NOMO-1 (cell line): ENCODE data around the gene GRK1.

Experiments
- DNase-seq, 2 experiments: peaks; one replicate each; lab custom pipeline; 2025; ENCODE audit not compliant: unreplicated experiment in 2 of 2; lab: John Stamatoyannopoulos, UW

The GRK1 gene

DNA sequence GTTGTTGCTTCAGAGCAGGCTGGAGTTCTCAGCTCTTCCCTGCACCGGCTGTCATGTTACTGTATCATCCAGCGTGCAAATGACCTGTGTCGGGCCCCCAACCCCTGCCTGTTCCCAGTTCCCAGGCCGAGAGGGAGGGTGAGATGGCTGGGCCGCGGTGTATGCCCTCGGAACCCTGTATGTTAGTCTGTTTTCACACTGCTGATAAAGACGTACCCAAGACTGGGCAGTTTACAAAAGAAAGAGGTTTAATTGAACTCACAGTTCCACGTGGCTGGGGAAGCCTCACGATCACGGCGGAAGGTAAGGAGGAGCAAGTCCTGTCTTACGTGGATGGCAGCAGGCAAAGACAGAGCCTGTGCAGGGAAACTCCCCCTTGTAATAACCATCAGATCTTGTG, 102.9 kb downstream of the GRK1 start:
- no peak for DNase-seq

- no peak for DNase-seq
These were observed 103.4 kb downstream of the GRK1 start for GRCh38 chr13:113770441-113770840.

- no peak for DNase-seq
These were observed 103.9 kb downstream of the GRK1 start for GRCh38 chr13:113770937-113771336.

DNA sequence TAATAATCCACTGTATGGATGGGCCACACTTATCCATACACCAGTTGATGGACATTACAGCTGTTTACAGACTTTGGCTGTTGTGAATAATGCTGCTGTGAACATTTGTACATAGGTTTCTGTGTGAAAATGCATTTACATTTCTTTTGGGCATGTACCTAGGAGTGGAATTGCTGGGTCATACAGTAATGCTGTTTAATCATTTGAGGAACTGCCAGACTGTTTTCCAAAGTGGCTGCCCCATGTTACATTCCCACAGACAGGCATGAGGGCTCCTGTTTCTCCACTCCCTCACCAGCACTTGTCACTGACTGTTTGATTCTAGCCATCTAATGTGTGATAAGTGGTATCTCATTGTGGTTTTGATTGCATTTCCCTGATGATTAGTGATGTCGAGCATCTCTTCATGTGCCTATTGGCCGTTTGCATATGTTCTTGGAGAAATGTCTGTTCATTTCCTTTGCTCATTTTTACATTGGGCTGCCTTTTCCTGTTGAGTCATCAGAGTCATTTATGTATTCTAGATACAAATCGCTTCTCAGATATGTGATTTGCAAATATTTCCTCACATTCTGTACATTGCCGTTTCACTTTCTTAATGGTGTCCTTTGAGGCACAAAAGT, 104.8 kb downstream of the GRK1 start:
- peak in 1 of 2 experiments; percentile 53 for DNase-seq

GRCh38 chr13:113774177-113775107, 107.4 kb downstream of the GRK1 start:
- DNase-seq: peak in 1 of 2 experiments; percentile 5

- DNase-seq: no peak
These were observed 108.6 kb downstream of the GRK1 start for GRCh38 chr13:113775451-113776145.

DNA sequence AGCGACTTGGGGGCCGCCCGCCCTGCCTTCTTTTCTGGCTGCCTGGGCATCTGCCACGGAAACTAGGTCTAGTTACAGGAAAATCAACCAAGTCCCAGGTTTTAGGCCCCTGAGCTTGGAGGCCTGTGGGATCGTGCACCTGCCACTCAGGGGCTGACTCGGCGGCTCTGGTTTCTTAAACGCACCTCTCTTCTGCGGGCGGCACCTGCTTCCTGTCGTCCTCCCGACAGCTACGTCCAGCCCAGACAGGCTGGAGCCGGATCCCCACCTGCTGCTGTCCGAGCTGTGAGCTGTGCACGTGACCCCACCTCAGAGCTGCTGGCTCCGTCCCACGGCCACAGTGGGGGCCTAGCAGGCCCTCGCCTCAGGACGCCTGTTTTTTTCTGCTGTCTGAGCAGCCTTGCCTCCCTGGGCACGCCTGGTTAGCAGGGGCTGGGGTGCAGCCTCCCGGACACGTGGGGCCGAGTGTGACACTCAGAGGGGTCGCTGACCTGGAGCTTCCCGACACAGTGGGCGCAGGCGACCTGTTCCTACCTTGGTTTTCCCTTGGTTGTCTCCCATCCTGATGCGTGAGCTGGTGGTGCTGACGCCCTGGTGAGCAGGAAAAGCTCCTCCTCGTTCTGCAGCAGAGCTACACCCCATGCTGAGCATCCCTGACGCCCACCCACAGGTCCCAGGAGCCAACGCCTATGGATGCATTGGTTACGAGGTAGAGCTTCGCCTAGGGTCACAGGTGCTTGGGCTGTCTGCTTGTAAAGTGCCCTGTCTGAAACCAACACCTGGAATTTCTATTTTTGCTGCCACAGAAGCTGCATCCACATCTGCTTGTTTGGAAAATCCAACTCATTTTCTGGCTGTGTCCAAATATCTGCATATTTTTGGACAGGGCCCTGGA, 109.5 kb downstream of the GRK1 start:
- DNase-seq: no peak

GRCh38 chr13:113777311-113778260, 110.6 kb downstream of the GRK1 start:
- DNase-seq: no peak

GRCh38 chr13:113781571-113781970, 114.6 kb downstream of the GRK1 start:
- no peak for DNase-seq

DNA sequence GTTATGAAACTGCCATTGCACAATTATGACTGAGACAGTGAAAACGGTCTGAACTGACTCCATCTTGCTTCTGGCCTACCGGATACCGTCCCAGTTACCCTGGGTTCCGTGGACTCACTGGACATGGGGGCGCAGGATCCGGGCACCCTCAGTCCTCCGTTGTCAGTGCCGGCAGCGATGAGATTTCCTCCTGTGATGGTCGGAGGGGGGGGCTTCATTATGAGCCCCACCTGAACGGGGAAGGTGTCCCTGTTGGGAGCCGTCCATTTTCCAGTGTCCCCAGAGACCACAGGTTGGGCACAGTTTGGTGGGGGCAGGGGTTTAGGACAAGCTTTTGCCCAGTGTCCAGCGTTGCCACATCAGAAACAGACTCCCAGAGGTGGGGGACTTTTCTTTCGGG, 115.5 kb downstream of the GRK1 start:
- DNase-seq: no peak

DNA sequence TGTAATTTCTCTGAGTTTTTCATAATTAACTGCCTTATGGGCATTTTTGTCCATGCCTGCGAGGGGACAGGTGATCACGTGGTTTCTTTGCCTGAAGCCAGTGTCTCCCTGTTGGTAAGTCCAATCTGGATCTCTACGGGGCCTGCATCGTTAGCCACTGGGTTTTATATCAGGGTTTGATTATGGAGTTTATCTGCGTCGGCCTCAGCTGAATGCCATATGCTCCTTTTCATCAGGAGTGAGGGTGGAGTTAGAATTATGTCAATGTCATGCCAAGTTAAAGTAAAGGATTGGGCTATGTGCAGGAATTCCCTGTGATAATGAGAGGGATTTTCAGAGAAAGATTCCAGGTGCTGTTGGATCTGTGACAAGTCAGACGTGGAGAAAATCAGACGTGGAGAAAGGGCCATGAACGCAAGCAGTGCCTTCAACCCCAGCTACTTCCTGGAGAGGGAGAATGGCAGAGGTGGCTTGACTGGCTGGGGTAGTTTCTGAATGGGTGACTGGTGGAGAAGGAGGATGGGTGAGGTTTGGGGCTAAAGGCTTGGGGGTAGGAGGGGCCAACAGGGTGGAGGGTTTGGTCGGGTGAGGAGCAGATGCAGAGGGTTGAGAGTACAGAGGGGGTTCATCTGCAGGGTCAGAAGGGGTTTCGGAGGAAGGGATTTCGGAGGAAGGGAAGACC, 116.3 kb downstream of the GRK1 start:
- DNase-seq: no peak

GRCh38 chr13:113783966-113784644, 117.1 kb downstream of the GRK1 start:
- DNase-seq: no peak

- DNase-seq: no peak
These were observed 117.6 kb downstream of the GRK1 start for GRCh38 chr13:113784645-113785024.

GRCh38 chr13:113785051-113786010, 118.3 kb downstream of the GRK1 start:
- no peak for DNase-seq

DNA sequence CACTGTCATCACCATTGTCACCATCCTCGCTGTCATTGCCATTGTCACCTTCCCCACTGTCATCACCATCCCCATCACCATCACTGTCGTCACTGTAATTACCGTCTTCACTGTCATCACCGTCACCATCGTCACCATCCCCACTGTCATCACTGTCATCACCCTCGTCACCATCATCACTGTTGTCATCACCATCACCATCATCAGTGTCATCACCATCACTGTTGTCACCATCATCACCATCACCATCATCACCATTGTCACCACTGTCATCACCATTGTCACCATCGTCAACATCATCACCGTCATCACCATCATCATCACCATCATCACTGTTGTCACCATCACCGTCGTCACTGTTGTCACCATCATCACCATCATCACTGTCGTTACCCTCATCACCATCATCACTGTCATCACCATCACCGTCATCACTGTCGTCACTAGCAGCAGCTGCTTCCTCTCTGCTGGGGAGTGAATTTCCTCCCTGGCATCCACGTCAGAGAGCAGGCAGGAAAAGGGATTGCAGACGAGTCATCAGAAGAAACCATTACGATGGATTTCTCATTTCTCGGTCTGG, 119.3 kb downstream of the GRK1 start:
- no peak for DNase-seq
